ENCODE measurements around the gene YIPF2. TPM values are rescaled to one million over a fixed set of nuclear protein-coding genes. Genes with fewer than 3 reads are reported as not detected.

The YIPF2 gene
- polyA plus RNA-seq, 2 of the 4 experiments (the other 2 are of a cell fraction), result 13.1 to 17.5 TPM

DNA sequence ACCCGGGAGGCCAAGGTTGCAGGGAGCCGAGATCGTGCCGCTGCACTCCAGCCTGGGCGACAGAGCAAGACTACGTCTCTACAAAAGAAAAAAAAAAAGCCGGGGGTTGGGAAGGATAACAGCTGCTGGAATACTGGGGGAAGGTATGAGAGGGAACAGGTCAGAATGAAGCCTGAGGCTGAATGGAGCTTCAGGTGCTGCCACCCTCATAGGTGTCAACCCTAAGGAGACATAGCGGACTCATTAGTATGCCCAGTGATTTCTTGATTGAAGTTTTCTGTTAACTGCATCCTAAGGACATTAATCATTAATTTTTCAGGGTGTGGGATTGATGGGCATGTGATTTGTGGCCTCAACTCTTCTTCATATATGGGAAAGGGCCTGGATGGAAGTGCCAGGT is 38.4 kb upstream of the YIPF2 start (continued):
- TF ChIP-seq, protein P1, sequence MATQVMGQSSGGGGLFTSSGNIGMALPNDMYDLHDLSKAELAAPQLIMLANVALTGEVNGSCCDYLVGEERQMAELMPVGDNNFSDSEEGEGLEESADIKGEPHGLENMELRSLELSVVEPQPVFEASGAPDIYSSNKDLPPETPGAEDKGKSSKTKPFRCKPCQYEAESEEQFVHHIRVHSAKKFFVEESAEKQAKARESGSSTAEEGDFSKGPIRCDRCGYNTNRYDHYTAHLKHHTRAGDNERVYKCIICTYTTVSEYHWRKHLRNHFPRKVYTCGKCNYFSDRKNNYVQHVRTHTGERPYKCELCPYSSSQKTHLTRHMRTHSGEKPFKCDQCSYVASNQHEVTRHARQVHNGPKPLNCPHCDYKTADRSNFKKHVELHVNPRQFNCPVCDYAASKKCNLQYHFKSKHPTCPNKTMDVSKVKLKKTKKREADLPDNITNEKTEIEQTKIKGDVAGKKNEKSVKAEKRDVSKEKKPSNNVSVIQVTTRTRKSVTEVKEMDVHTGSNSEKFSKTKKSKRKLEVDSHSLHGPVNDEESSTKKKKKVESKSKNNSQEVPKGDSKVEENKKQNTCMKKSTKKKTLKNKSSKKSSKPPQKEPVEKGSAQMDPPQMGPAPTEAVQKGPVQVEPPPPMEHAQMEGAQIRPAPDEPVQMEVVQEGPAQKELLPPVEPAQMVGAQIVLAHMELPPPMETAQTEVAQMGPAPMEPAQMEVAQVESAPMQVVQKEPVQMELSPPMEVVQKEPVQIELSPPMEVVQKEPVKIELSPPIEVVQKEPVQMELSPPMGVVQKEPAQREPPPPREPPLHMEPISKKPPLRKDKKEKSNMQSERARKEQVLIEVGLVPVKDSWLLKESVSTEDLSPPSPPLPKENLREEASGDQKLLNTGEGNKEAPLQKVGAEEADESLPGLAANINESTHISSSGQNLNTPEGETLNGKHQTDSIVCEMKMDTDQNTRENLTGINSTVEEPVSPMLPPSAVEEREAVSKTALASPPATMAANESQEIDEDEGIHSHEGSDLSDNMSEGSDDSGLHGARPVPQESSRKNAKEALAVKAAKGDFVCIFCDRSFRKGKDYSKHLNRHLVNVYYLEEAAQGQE (IDR thresholded peaks at IDR 0.05), result no peak
- TF ChIP-seq TFCP2L1 (CRISPR knock-in tag; IDR thresholded peaks at IDR 0.05), result no peak

DNA sequence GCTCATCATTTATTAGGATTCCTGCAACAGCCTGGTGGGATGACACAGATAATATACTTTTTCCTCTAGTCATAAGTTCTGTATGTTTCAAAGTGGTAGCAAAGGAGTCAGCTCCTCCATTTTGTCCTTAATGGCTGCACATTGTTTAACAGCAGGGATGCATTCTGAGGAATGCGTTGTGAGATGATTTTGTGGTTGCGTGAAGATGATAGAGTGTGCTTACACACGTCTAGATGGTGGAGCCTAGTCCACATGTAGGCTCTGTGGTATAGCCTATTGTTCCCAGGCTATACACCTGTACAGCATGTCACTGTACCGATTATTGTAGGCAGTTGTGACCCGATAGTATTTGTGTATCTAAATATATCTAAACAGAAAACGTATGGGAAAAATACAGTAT is 37.0 kb upstream of the YIPF2 start:
- Histone ChIP-seq H3K27ac (no peak overlapping the region), H3K4me1 (peaks cover 12% of the 10 kb centered on the region; the same call in 2 of the 3 replicates), H3K4me2 (no peak overlapping the region), H3K4me3 (no peak overlapping the region), H3K9me3 (no peaks in the 10 kb centered on the region)
- ATAC-seq, result no peak
- no peak for DNase-seq (ENCODE audit: low read depth in 1 of 2, low spot score in 1 of 2)
- no peak for FAIRE-seq
- POLR2A ChIA-PET, result no interaction called here
- WGBS (ENCODE audit: missing lambda C conversion rate), result 85% methylated on average over 6 of the region's 6 CpGs
- TF ChIP-seq HOXB5 (CRISPR knock-in tag; IDR thresholded peaks at IDR 0.05) (no peak), CBX8 (IDR thresholded peaks at IDR 0.05) (no peak), MYC (IDR thresholded peaks at IDR 0.05; ENCODE audit: borderline replicate concordance, low read length) (no peak), FOXS1 (CRISPR knock-in tag; IDR thresholded peaks at IDR 0.05) (no peak), MAFK (IDR thresholded peaks at IDR 0.05; ENCODE audit: partially characterized antibody) (no peak), ZFP36 (IDR thresholded peaks at IDR 0.05; ENCODE audit: borderline replicate concordance, partially characterized antibody) (no peak), BHLHE40 (IDR thresholded peaks at IDR 0.05; ENCODE audit: low read depth, low read length) (no peak), RFX5 (IDR thresholded peaks at IDR 0.05) (no peak), FOSL2 (IDR thresholded peaks at IDR 0.05) (no peak), FOSL2 (CRISPR knock-in tag; IDR thresholded peaks at IDR 0.05) (no peak), RAD21 (conservative IDR thresholded peaks at IDR 0.05 in 1 of 2, IDR thresholded peaks at IDR 0.05 in 1 of 2) (no peak), CHD4 (IDR thresholded peaks at IDR 0.05; ENCODE audit: borderline replicate concordance) (no peak)
- TF ChIP-seq, protein P2, sequence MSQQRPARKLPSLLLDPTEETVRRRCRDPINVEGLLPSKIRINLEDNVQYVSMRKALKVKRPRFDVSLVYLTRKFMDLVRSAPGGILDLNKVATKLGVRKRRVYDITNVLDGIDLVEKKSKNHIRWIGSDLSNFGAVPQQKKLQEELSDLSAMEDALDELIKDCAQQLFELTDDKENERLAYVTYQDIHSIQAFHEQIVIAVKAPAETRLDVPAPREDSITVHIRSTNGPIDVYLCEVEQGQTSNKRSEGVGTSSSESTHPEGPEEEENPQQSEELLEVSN (IDR thresholded peaks at IDR 0.05; ENCODE audit: borderline replicate concordance, low read depth), result no peak
- TF ChIP-seq, protein P3, sequence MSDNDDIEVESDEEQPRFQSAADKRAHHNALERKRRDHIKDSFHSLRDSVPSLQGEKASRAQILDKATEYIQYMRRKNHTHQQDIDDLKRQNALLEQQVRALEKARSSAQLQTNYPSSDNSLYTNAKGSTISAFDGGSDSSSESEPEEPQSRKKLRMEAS (IDR thresholded peaks at IDR 0.05), result no peak
- TF ChIP-seq, protein P4, sequence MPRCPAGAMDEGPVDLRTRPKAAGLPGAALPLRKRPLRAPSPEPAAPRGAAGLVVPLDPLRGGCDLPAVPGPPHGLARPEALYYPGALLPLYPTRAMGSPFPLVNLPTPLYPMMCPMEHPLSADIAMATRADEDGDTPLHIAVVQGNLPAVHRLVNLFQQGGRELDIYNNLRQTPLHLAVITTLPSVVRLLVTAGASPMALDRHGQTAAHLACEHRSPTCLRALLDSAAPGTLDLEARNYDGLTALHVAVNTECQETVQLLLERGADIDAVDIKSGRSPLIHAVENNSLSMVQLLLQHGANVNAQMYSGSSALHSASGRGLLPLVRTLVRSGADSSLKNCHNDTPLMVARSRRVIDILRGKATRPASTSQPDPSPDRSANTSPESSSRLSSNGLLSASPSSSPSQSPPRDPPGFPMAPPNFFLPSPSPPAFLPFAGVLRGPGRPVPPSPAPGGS (IDR thresholded peaks at IDR 0.05), result no peak
- CTCF ChIA-PET, result interaction anchor here (0.6 to 1.9 kb wide), 4 partner anchors 17 to 29 kb away, joined by 3 to 7 read pairs (median 4); no protein-coding TSS in a partner anchor

DNA sequence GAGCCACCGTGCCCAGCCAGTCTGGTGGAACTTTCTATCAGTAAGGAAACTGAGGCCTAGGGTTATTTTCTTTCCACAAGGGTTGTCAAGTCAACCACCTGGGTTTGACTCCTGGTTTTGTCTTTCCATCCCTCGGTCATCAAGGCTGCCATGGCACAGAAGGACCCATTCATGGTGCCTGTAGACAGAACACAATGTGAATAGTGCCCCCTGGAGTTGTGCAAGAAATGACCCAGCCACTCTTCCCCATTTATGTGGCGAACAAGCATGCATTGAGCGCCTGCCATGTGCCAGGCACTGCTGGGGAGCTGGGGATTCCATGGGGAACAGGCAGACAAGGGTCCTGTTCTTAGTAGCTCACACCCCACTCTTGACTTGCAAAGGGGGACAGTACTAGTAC is 36.5 kb upstream of the YIPF2 start:
- H3K27ac ChIP-seq, result no peak overlapping the region
- 87% methylated on average over 4 of the region's 4 CpGs for WGBS (ENCODE audit: missing lambda C conversion rate)
- DNase-seq (ENCODE audit: low read depth in 1 of 2, low spot score in 1 of 2) (no peak), FAIRE-seq (no peak), ATAC-seq (no peak)
- ChIA-PET CTCF (interaction anchor here (0.6 to 1.4 kb wide), 3 partner anchors 12 to 23 kb away, joined by 3 read pairs; no protein-coding TSS in a partner anchor), POLR2A (interaction anchor here (0.5 kb wide), 1 partner anchor 11 kb away, joined by 4 read pairs; no protein-coding TSS in a partner anchor)
- H3K4me1 ChIP-seq, result peaks cover 12% of the 10 kb centered on the region; the same call in 2 of the 3 replicates
- H3K9me3 ChIP-seq, result no peaks in the 10 kb centered on the region
- H3K4me3 ChIP-seq, result no peak overlapping the region
- no peak overlapping the region for H3K4me2 ChIP-seq
- TF ChIP-seq ZC3H11A (IDR thresholded peaks at IDR 0.05) (no peak), FOSL2 (IDR thresholded peaks at IDR 0.05) (no peak), FOSL2 (CRISPR knock-in tag; IDR thresholded peaks at IDR 0.05) (no peak)
- TF ChIP-seq, protein P5, sequence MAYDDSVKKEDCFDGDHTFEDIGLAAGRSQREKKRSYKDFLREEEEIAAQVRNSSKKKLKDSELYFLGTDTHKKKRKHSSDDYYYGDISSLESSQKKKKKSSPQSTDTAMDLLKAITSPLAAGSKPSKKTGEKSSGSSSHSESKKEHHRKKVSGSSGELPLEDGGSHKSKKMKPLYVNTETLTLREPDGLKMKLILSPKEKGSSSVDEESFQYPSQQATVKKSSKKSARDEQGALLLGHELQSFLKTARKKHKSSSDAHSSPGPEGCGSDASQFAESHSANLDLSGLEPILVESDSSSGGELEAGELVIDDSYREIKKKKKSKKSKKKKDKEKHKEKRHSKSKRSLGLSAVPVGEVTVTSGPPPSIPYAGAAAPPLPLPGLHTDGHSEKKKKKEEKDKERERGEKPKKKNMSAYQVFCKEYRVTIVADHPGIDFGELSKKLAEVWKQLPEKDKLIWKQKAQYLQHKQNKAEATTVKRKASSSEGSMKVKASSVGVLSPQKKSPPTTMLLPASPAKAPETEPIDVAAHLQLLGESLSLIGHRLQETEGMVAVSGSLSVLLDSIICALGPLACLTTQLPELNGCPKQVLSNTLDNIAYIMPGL (CRISPR knock-in tag; IDR thresholded peaks at IDR 0.05; ENCODE audit: borderline replicate concordance), result no peak

Data from A549 (cell line).